A673 (cell line): ENCODE data around the gene ABI2. TPM values are rescaled to one million over a fixed set of nuclear protein-coding genes. Genes with fewer than 3 reads are reported as not detected.

Source experiments
- BruUV-seq: library from RNA; stranded (reverse); fragments of 400-500 nt; replicated peaks from 2 replicates; lab custom pipeline; 2021; lab: Mats Ljungman, UMichigan
- CTCF ChIA-PET: fragments of 300-600 bp; sonication (Branson Sonifier 250); formaldehyde crosslinking; loops from one replicate; lab custom pipeline; 2022; ENCODE audit warnings: antibody characterized with exemption; lab: Charles Lee
- POLR2A ChIA-PET: fragments of 300-600 bp; sonication (Branson Sonifier 250); formaldehyde crosslinking; loops from one replicate; lab custom pipeline; 2022; ENCODE audit warnings: antibody characterized with exemption; ENCODE audit not compliant: low non-redundant PET; lab: Charles Lee
- DNase-seq: peaks from one replicate; pipeline ENCODE4 v3.0.0-alpha.2; 2015; ENCODE audit warnings: low spot score
- H3K27ac ChIP-seq: fragments of 200-600 bp; sonication (generic); 2 replicates; pipeline ENCODE4 v1.5.1; 2016; ENCODE audit warnings: mixed run types, low read depth, mild to moderate bottlenecking, mixed read lengths, antibody characterized with exemption, low read length; ENCODE audit not compliant: poor library complexity, severe bottlenecking
- H3K27me3 ChIP-seq: fragments of 200-600 bp; sonication (generic); replicated peaks from 2 replicates; pipeline ENCODE4 v1.6.1; 2017; ENCODE audit warnings: mixed run types, low read depth, mild to moderate bottlenecking, mixed read lengths, antibody characterized with exemption, low read length; ENCODE audit not compliant: insufficient read depth, poor library complexity
- H3K36me3 ChIP-seq: fragments of 200-600 bp; sonication (generic); 2 replicates; pipeline ENCODE4 v1.6.1; 2016; ENCODE audit warnings: mixed run types, mild to moderate bottlenecking, mixed read lengths, antibody characterized with exemption, low read length; ENCODE audit not compliant: insufficient read depth, poor library complexity, severe bottlenecking
- H3K4me1 ChIP-seq: fragments of 200-600 bp; sonication (generic); 2 replicates; pipeline ENCODE4 v1.6.1; 2017; ENCODE audit warnings: mixed run types, mild to moderate bottlenecking, mixed read lengths, antibody characterized with exemption, low read length; ENCODE audit not compliant: insufficient read depth, poor library complexity, severe bottlenecking
- H3K4me3 ChIP-seq: fragments of 200-600 bp; sonication (generic); 2 replicates; pipeline ENCODE4 v1.5.1; 2016; ENCODE audit warnings: low read depth, mixed run types, mild to moderate bottlenecking, mixed read lengths, low read length; ENCODE audit not compliant: poor library complexity, severe bottlenecking
- H3K9me3 ChIP-seq: fragments of 200-600 bp; sonication (generic); 2 replicates; pipeline ENCODE4 v1.6.1; 2016; ENCODE audit warnings: mixed run types, low read depth, mild to moderate bottlenecking, mixed read lengths, antibody characterized with exemption, low read length; ENCODE audit not compliant: poor library complexity, severe bottlenecking
- EZH2 ChIP-seq: fragments of 200-600 bp; sonication (generic); IDR thresholded peaks from 2 replicates; pipeline ENCODE4 v1.6.1; 2017; ENCODE audit warnings: borderline replicate concordance, low read depth, mild to moderate bottlenecking, mixed read lengths, antibody characterized with exemption, low read length; ENCODE audit not compliant: poor library complexity, severe bottlenecking
- intact Hi-C: fragments of 100-400 bp; cut with micrococcal nuclease; formaldehyde crosslinking; loops from one replicate; pipeline ENCODE4 v1.10.0; 2022; ENCODE audit not compliant: unreplicated experiment
- total RNA-seq: library from RNA; stranded (reverse); gene quantifications from 2 replicates; pipeline ENCODE4 v1.2.3, GENCODE V29; 2021
- TF ChIP-seq, protein P1 (sequence below): fragments of 300-800, 200-600 bp; sonication (generic); conservative IDR thresholded peaks from 2 replicates; pipeline ENCODE4 v1.5.1; 2017; ENCODE audit warnings: low read depth, mild to moderate bottlenecking, antibody characterized with exemption, low read length, moderate library complexity, mixed read lengths

The ABI2 gene
- total RNA-seq, 1 experiment from 2014 or later = 134 TPM

DNA sequence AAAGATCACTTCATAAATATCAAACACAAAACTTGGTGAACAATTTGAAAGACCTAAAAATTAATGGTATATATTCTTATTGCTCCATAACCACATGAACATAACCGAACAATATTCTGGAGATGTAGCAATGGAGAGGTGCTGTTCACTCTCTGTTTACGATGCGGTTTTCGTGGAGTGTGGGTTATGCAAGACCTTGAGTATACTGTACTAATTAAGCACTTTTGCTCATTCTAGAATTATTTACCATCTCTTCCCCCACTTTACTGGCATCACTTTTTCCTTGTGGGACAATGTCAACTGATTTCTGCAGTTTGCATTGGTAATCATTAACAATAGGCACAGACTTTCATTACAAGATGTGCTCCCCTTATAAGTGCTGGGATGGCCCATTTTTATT is 109.3 kb downstream of the ABI2 start:
- peaks cover 15% of the 10 kb centered on the region for H3K36me3 ChIP-seq
- CTCF ChIA-PET = no interaction called here
- POLR2A ChIA-PET = no interaction called here
- no peaks in the 10 kb centered on the region for H3K9me3 ChIP-seq
- no peaks in the 10 kb centered on the region for H3K27me3 ChIP-seq
- no TSS peak for BruUV-seq
- no peak for DNase-seq
- H3K4me3 ChIP-seq = no peak overlapping the region
- no peaks in the 10 kb centered on the region for H3K4me1 ChIP-seq
- intact Hi-C loops = no loop called here
- no peak for TF ChIP-seq EZH2
- TF ChIP-seq, protein P1, sequence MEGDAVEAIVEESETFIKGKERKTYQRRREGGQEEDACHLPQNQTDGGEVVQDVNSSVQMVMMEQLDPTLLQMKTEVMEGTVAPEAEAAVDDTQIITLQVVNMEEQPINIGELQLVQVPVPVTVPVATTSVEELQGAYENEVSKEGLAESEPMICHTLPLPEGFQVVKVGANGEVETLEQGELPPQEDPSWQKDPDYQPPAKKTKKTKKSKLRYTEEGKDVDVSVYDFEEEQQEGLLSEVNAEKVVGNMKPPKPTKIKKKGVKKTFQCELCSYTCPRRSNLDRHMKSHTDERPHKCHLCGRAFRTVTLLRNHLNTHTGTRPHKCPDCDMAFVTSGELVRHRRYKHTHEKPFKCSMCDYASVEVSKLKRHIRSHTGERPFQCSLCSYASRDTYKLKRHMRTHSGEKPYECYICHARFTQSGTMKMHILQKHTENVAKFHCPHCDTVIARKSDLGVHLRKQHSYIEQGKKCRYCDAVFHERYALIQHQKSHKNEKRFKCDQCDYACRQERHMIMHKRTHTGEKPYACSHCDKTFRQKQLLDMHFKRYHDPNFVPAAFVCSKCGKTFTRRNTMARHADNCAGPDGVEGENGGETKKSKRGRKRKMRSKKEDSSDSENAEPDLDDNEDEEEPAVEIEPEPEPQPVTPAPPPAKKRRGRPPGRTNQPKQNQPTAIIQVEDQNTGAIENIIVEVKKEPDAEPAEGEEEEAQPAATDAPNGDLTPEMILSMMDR = no peak
- no peak overlapping the region for H3K27ac ChIP-seq

DNA sequence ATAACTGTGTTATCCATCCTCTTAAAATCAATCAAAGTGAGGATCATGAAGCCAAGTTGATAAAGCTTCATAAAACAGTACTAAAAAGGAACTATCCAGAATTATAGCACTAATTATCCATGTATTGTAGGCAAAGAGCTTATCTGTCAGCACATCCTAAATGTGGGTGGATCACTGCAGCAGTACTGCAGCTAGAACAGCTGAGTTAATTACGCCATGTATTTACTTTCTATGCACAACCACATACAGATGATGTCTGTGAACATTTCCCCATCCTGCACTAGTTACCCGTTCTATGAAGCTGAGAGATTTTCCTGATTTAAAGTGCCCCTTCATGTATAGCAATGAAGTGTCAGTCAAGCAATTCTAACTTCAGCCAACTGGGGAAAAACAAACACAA is 110.3 kb downstream of the ABI2 start:
- Histone ChIP-seq H3K27ac (no peak overlapping the region), H3K4me1 (no peaks in the 10 kb centered on the region), H3K36me3 (peaks cover 13% of the 10 kb centered on the region), H3K27me3 (no peaks in the 10 kb centered on the region), H3K9me3 (no peaks in the 10 kb centered on the region), H3K4me3 (no peak overlapping the region)
- ChIA-PET CTCF (no interaction called here), POLR2A (no interaction called here)
- intact Hi-C loops = no loop called here
- TF ChIP-seq EZH2 = no peak
- TF ChIP-seq, protein P1 = no peak
- DNase-seq = no peak
- TSS peak; percentile 8 for BruUV-seq

DNA sequence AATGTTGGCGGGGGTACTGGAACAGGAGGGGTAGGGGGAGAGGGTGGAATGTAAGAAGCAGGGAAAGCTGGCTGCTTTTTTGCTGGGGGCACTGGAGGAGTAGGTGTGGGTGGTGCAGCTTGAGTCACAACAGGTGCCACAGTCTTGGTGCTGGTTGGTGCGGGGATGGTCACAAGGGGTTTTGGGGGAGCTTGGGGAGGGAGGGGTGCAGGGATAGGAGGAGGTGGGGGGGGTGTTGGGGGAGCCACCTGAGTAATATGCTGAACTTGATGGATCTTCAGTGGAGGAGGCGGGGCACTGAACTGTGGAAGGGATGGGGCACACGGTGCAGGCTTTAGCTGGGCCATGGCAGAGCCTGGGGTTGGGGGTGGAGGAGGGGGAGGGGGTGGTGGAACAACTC is 112.5 kb downstream of the ABI2 start:
- POLR2A ChIA-PET = no interaction called here
- BruUV-seq = no TSS peak
- intact Hi-C loops = no loop called here

More for the DNA sequence above, 112.5 kb downstream of the ABI2 start:
- H3K4me3 ChIP-seq = no peak overlapping the region
- H3K4me1 ChIP-seq = no peaks in the 10 kb centered on the region
- no peak for DNase-seq
- no peak overlapping the region for H3K27ac ChIP-seq
- CTCF ChIA-PET = no interaction called here
- no peaks in the 10 kb centered on the region for H3K27me3 ChIP-seq
- H3K9me3 ChIP-seq = no peaks in the 10 kb centered on the region
- peaks cover 13% of the 10 kb centered on the region for H3K36me3 ChIP-seq
- no peak for TF ChIP-seq EZH2
- TF ChIP-seq, protein P1 = no peak
